ENCODE results near the gene TRIM37.

- TF ChIP-seq CTCF (IDR thresholded peaks at IDR 0.05; ENCODE audit: control extremely low read depth in 1 of 3, insufficient read depth in 1 of 3, low read depth in 1 of 3, low read length in 3 of 3) (no peak), RAD21 (IDR thresholded peaks at IDR 0.05 in 1 of 2, conservative IDR thresholded peaks at IDR 0.05 in 1 of 2; ENCODE audit: low read depth in 2 of 2, low read length in 2 of 2) (no peak), EP300 (IDR thresholded peaks at IDR 0.05; ENCODE audit: borderline replicate concordance in 1 of 2, low read depth in 2 of 2, low read length in 2 of 2) (no peak), EZH2 (IDR thresholded peaks at IDR 0.05; ENCODE audit: low read depth, low read length, severe bottlenecking) (no peak), YY1 (IDR thresholded peaks at IDR 0.05; ENCODE audit: low read depth, low read length) (no peak), POLR2A (IDR thresholded peaks at IDR 0.05; ENCODE audit: control extremely low read depth in 1 of 2, low read depth in 2 of 2, low read length in 2 of 2) (no peak), EGR1 (IDR thresholded peaks at IDR 0.05; ENCODE audit: borderline replicate concordance, low read depth, low read length) (no peak), SP2 (IDR thresholded peaks at IDR 0.05; ENCODE audit: low read length) (no peak), BRCA1 (IDR thresholded peaks at IDR 0.05; ENCODE audit: low read depth, low read length) (no peak), JUN (IDR thresholded peaks at IDR 0.05; ENCODE audit: low read depth, low read length) (no peak), USF2 (IDR thresholded peaks at IDR 0.05; ENCODE audit: low read length) (no peak)
These were observed 107.8 kb downstream of the TRIM37 start for GRCh38 chr17:58998871-58999270.

Measured in H1 (cell line).